ENCODE results near the gene CLDN19. TPM values are rescaled to one million over a fixed set of nuclear protein-coding genes. Genes with fewer than 3 reads are reported as not detected.

The CLDN19 gene
- total and polyA plus RNA-seq, 2 donors (not counting 1 experiment from before 2014, with no cell fraction given): 0.03 TPM; not detected in 1

GRCh38 chr1:42783092-42783491, 43.1 kb upstream of the CLDN19 start:
- intact Hi-C loops (cut with micrococcal nuclease): no loop called here
- H3K9ac ChIP-seq (ENCODE audit: low read length): no peak overlapping the region
- ChIA-PET CTCF (interaction anchor here (1.1 kb wide), 1 partner anchor 130 kb away, joined by 3 read pairs; no protein-coding TSS in a partner anchor), POLR2A (interaction anchor here (0.6 to 0.7 kb wide), 2 partner anchors 158 to 291 kb away, joined by 3 to 5 read pairs; no protein-coding TSS in a partner anchor)
- no peak overlapping the region for H3K27ac ChIP-seq (ENCODE audit: low read length in 2 of 2)
- peaks cover 11 to 15% of the 10 kb centered on the region in 2 donors for H3K4me1 ChIP-seq (ENCODE audit: control insufficient read depth in 2 of 2, insufficient read depth in 2 of 2, low read length in 2 of 2)
- no peak overlapping the region for H3K4me3 ChIP-seq (ENCODE audit: control extremely low read depth in 1 of 5, extremely low read depth in 1 of 5, insufficient read depth in 1 of 5, low read depth in 2 of 5, low read length in 4 of 5)
- H3K4me1 Mint-ChIP-seq: peaks cover 13% of the 10 kb centered on the region
- H3K79me2 ChIP-seq (ENCODE audit: control insufficient read depth, insufficient read depth, low read length): peaks cover 6% of the 10 kb centered on the region
- no peak overlapping the region for H3K27ac Mint-ChIP-seq
- H4K20me1 ChIP-seq (ENCODE audit: control insufficient read depth, insufficient read depth, low read length, poor library complexity, severe bottlenecking): no peaks in the 10 kb centered on the region
- ATAC-seq (ENCODE audit: low read depth): no peak
- no peak overlapping the region for H2AFZ ChIP-seq (ENCODE audit: insufficient read depth, low read depth, low read length, poor library complexity, severe bottlenecking)
- no peak overlapping the region for H3K4me2 ChIP-seq (replicated peaks; ENCODE audit: low read depth, low read length, poor library complexity, severe bottlenecking)
- DNase-seq: no peak
- no CpG with 5 or more reads among the region's 2 CpGs for WGBS (ENCODE audit: insufficient coverage)
- no peak for TF ChIP-seq EZH2 (IDR thresholded peaks at IDR 0.05; ENCODE audit: borderline replicate concordance, insufficient read depth, low read depth, low read length, poor library complexity, severe bottlenecking)
- TF ChIP-seq, protein P1, sequence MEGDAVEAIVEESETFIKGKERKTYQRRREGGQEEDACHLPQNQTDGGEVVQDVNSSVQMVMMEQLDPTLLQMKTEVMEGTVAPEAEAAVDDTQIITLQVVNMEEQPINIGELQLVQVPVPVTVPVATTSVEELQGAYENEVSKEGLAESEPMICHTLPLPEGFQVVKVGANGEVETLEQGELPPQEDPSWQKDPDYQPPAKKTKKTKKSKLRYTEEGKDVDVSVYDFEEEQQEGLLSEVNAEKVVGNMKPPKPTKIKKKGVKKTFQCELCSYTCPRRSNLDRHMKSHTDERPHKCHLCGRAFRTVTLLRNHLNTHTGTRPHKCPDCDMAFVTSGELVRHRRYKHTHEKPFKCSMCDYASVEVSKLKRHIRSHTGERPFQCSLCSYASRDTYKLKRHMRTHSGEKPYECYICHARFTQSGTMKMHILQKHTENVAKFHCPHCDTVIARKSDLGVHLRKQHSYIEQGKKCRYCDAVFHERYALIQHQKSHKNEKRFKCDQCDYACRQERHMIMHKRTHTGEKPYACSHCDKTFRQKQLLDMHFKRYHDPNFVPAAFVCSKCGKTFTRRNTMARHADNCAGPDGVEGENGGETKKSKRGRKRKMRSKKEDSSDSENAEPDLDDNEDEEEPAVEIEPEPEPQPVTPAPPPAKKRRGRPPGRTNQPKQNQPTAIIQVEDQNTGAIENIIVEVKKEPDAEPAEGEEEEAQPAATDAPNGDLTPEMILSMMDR (IDR thresholded peaks at IDR 0.05): no peak
- no peaks in the 10 kb centered on the region for H3K9me3 ChIP-seq (ENCODE audit: control extremely low read depth in 1 of 3, control insufficient read depth in 2 of 3, insufficient read depth in 1 of 3, low read length in 2 of 3)
- H3K36me3 ChIP-seq (replicated peaks in 1 of 2; ENCODE audit: control extremely low read depth in 1 of 2, control insufficient read depth in 1 of 2, extremely low read depth in 1 of 2, insufficient read depth in 2 of 2, low read length in 1 of 2): peaks cover 6 to 12% of the 10 kb centered on the region in 2 experiments
- peaks cover 0 to 3% (median 0%) of the 10 kb centered on the region in 4 experiments for H3K27me3 ChIP-seq (replicated peaks in 1 of 4; ENCODE audit: control extremely low read depth in 1 of 4, control insufficient read depth in 3 of 4, insufficient read depth in 4 of 4, low read length in 3 of 4)
- no peaks in the 10 kb centered on the region for H3K9me3 Mint-ChIP-seq (ENCODE audit: insufficient read depth)
- no peak overlapping the region for H3K4me3 Mint-ChIP-seq
- H3K27me3 Mint-ChIP-seq: peaks cover 9% of the 10 kb centered on the region

DNA sequence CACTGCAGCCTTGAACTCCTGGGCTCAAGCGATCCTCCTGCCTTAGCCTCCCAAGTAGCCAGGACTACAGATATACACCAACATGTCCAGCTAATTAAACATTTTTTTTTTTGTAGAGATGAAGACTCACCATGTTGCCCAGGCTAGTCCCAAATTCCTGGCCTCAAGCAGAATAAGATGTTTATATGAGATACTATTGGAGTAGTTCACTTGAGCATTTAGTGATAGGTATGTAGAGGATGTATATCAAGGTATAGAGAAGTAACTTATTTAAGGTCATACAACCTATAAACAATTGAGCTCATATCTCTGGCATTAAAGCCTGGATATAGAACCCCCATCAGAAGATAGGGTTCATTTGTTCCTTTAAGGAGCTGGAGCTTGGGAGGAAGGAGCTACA, 40.1 kb upstream of the CLDN19 start:
- no peaks in the 10 kb centered on the region for H3K9me3 Mint-ChIP-seq (ENCODE audit: insufficient read depth)
- peaks cover 6 to 7% of the 10 kb centered on the region in 2 donors for H3K4me1 ChIP-seq (ENCODE audit: control insufficient read depth in 2 of 2, insufficient read depth in 2 of 2, low read length in 2 of 2)
- ChIA-PET POLR2A (no interaction called here), CTCF (interaction anchor here (0.9 to 4.6 kb wide), 5 partner anchors 12 to 293 kb away, joined by 3 to 93 read pairs (median 6); partner anchors contain the start of gene C1orf50)
- H3K4me3 Mint-ChIP-seq: no peak overlapping the region
- no peak overlapping the region for H3K27ac Mint-ChIP-seq
- peaks cover 3% of the 10 kb centered on the region for H3K79me2 ChIP-seq (ENCODE audit: control insufficient read depth, insufficient read depth, low read length)
- no peak overlapping the region for H2AFZ ChIP-seq (ENCODE audit: insufficient read depth, low read depth, low read length, poor library complexity, severe bottlenecking)
- intact Hi-C loops (cut with micrococcal nuclease): no loop called here
- peaks cover 5% of the 10 kb centered on the region for H3K4me1 Mint-ChIP-seq
- TF ChIP-seq EZH2 (IDR thresholded peaks at IDR 0.05; ENCODE audit: borderline replicate concordance, insufficient read depth, low read depth, low read length, poor library complexity, severe bottlenecking): no peak
- TF ChIP-seq, protein P1 (IDR thresholded peaks at IDR 0.05): no peak
- no peak overlapping the region for H3K4me3 ChIP-seq (ENCODE audit: control extremely low read depth in 1 of 5, extremely low read depth in 1 of 5, insufficient read depth in 1 of 5, low read depth in 2 of 5, low read length in 4 of 5)
- H3K9me3 ChIP-seq (ENCODE audit: control extremely low read depth in 1 of 3, control insufficient read depth in 2 of 3, insufficient read depth in 1 of 3, low read length in 2 of 3): no peaks in the 10 kb centered on the region
- H3K27ac ChIP-seq (ENCODE audit: low read length in 2 of 2): no peak overlapping the region
- no peak for ATAC-seq (ENCODE audit: low read depth)
- H3K27me3 Mint-ChIP-seq: no peaks in the 10 kb centered on the region
- no peaks in the 10 kb centered on the region for H3K27me3 ChIP-seq (replicated peaks in 1 of 4; ENCODE audit: control extremely low read depth in 1 of 4, control insufficient read depth in 3 of 4, insufficient read depth in 4 of 4, low read length in 3 of 4)
- no peaks in the 10 kb centered on the region for H4K20me1 ChIP-seq (ENCODE audit: control insufficient read depth, insufficient read depth, low read length, poor library complexity, severe bottlenecking)
- H3K9ac ChIP-seq (ENCODE audit: low read length): no peak overlapping the region
- no peak overlapping the region for H3K4me2 ChIP-seq (replicated peaks; ENCODE audit: low read depth, low read length, poor library complexity, severe bottlenecking)
- no CpG with 5 or more reads among the region's 1 CpG for WGBS (ENCODE audit: insufficient coverage)
- H3K36me3 ChIP-seq (replicated peaks in 1 of 2; ENCODE audit: control extremely low read depth in 1 of 2, control insufficient read depth in 1 of 2, extremely low read depth in 1 of 2, insufficient read depth in 2 of 2, low read length in 1 of 2): peaks cover 15 to 41% of the 10 kb centered on the region in 2 experiments
- DNase-seq: no peak

Measured in B cell (primary cell).